ENCODE measurements around the gene JADE1.

The JADE1 gene

DNA sequence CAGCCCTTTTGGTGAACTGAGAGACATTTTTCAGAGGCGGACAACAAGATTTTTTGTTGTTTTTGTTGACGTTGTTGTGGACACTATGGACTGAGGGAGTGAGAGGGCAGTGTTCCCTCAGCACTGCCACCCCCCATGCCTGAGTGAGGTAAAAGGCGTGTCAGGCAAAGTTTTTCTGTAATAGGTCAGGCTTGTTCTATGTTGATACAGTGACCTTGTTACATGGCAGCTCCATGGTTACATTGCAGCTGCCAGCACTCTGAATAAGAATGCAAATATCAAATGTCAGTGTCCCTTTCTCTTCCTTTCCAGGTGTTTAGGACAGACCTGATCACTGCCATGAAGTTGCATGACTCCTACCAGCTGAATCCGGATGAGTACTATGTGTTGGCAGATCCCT, 36.6 kb downstream of the JADE1 start:
- DNase-seq = no peak

GRCh38 chr4:128847082-128847724, 37.7 kb downstream of the JADE1 start:
- DNase-seq = no peak

- no peak for DNase-seq
These were observed 39.0 kb downstream of the JADE1 start for GRCh38 chr4:128848461-128848860.

GRCh38 chr4:128850252-128850651, 40.8 kb downstream of the JADE1 start:
- no peak for DNase-seq

- DNase-seq = no peak
These were observed 44.2 kb downstream of the JADE1 start for GRCh38 chr4:128853741-128854140.

DNA sequence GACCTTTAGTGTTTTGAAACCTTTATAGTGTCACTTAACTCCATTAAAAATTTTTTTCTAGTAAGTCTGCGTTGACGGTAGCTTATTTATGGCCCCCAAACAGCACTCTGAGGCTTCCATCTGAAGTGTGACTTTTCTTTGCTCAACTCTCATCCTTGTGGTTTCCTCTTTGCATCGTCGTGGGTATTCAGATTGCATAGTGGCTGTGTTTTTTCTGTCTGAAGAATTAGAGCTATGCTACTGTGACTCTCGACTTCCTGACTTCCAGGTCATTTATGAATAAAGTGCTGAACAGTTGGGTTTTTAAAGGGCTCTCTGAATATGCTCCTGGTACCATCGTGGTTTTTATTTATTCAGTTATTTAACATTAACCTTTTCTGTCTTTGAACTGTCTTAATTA, 44.9 kb downstream of the JADE1 start:
- DNase-seq = no peak

DNA sequence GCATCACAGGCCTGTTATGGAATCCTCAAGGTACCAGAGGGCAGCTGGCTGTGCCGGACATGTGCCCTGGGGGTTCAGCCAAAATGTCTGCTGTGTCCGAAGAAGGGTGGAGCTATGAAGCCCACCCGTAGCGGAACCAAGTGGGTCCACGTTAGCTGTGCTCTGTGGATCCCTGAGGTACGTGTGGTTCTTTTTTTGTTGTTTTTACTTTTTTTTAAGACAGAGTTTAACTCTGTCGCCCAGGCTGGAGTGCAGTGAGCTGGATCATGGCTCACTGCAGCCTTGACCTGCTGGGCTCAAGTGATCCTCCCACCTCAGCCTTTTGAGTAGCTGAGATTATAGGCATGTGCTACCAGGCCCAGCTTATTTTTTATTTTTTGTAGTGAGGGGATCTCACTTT, 46.1 kb downstream of the JADE1 start:
- no peak for DNase-seq

GRCh38 chr4:128856246-128856645, 46.7 kb downstream of the JADE1 start:
- no peak for DNase-seq

GRCh38 chr4:128858879-128859671, 49.6 kb downstream of the JADE1 start:
- DNase-seq = no peak

DNA sequence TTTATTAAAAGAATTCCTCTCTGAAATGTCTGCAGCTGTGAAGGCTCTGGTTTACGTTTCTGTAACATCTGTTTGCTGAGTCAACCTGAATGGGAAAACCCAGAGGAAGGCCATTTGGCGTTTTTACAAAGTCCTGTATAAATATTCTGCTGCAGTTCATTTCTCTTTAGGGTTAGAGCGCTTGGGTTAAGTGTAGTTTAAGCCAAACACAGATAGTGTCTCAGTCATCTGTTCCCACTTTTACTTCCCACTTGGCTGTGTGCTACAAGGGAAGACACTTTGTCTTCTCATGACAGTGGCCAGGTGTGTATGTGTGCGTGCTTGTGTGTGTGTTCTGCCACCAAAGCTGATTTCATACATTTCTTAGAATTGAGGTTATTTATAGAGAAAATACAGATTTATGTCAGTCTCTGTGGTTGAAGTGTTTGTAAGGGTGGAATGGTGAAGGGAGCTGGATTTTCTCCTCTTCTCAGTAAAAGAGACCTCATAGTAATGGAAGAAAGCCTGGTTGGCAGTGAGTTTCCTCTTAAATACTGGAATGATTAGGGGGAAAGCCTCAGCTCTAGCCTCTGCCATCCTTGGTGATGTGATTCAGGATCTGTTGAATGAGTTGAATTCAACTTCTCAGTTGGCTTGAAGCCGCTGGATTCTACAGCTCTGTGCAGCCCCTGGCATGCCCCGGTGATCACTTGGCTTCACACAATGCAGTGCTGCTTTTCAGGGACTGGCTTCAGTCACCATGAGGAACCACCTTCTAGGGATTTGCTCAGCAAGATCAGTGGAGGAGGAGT, 50.6 kb downstream of the JADE1 start:
- DNase-seq = no peak

GRCh38 chr4:128861856-128862518, 52.5 kb downstream of the JADE1 start:
- DNase-seq = no peak

- no peak for DNase-seq
These were observed 53.3 kb downstream of the JADE1 start for GRCh38 chr4:128862608-128863311.

DNA sequence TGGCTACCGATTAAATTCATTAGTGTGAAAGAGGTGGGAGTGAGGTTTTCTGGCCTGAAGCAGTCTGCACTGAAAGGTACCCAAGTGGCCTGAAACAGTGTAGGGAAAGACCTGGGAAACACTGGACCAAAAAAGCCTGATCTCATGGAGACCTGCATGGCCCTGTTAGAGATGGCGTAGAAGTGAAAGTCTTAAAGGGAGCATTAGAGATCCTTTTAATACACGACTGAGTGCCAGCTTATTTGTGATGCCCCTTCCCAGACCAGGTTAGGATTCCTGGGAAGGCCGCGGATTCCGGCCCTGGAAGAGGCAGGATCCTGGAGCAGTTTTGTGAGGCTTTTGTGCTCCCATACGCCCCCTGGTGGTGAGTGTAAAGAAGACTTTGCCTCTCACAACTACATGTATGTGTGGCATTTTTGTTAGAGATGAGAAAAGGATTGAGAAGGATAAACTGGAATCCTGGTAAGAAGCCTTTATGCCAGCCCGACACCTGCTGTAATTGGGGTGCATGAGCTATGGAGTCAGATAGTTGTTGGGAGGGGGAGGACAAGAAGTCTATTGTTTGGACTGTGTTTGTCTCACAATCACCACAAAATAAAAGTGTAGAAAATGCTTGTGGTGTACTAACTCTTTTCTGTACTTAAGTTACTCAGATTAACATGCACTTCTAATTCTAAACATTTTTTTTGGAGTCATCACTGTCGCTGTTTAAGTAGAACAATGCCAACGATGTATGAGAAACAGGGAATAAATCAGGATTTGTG, 54.0 kb downstream of the JADE1 start:
- no peak for DNase-seq

DNA sequence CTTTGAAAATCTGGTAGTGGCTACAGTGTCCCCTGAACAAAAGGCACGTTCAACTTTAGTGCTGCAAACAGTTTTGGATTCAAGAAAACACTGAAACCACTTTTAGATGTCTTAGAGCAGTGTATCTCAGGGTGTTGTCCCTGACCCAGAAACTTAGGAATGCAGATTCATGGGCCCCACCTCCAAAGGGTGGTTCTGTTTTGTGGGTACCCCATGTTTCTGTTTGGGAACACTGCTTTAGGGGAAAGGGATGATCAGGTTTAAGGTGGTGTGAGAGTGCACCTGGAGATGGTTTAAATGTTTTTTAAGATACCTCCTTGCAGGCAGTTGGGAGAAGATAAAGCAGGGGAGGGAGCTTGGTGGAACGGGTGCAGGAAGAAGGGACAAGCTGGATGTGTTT, 55.6 kb downstream of the JADE1 start:
- DNase-seq = no peak

GRCh38 chr4:128866269-128866668, 56.8 kb downstream of the JADE1 start:
- no peak for DNase-seq

DNA sequence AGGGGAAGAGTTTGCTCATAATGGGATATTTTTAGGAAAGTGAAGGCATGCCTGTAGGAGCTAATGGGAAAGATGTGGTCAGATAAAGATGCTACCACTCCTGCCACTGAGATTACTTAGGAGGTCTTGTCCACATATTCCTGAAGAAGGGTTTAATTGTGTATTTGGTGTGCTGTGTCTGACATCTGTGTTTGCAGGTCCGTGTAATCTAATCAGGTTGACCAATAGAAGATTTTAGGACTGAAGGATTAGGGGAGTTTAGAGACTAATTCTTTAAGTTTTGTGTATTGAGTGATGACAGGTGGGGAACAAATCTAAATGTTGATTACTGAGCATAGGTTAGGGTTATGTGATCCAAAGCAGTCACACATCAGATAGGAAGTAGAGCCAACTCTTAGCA, 57.2 kb downstream of the JADE1 start:
- DNase-seq = no peak

GRCh38 chr4:128868758-128869157, 59.3 kb downstream of the JADE1 start:
- no peak for DNase-seq

GRCh38 chr4:128869776-128870509, 60.4 kb downstream of the JADE1 start:
- DNase-seq = no peak

GRCh38 chr4:128871948-128872347, 62.4 kb downstream of the JADE1 start:
- DNase-seq = no peak

DNA sequence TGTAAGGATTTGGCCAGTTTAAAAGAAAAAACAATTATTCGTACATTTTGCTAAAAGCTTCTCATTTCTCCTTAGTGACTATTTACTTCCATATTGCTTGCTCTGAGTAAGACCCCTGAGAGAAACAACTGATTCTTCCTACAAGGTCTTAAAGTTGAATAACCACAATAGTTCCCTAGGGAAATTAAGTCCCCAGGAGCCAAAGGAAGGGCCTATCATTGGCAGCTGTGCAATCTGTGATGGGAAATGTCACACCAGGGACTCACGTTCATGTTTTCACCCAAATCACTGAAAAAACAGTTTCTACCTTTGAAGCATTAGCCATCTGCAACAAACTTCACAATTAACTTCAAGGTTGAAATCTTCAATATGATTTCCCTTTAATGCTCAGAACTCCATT, 66.7 kb downstream of the JADE1 start:
- DNase-seq = no peak

DNA sequence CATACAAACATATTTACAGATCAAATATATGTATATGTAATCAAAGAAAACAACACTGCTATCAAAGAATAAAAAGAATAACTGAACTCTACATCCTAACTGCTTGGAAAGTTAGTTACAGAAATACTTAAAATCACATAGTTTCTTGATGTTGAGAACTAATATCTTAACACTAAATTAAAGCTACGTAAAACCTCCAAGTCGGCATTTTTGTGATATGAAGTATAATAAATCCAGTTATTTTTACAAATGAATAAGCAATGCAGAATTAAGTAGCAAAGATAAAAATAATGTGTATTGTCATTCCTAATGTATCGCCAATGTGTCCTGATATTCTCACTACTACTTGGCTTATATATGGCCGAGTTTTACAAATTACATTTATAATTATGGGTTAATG, 68.4 kb downstream of the JADE1 start:
- DNase-seq = no peak

Measured in NCI-H1436 treated with DMSO at 0.1 percent for 48 hours (cell line).